ENCODE measurements around the gene KXD1.

KXD1 gene

DNA sequence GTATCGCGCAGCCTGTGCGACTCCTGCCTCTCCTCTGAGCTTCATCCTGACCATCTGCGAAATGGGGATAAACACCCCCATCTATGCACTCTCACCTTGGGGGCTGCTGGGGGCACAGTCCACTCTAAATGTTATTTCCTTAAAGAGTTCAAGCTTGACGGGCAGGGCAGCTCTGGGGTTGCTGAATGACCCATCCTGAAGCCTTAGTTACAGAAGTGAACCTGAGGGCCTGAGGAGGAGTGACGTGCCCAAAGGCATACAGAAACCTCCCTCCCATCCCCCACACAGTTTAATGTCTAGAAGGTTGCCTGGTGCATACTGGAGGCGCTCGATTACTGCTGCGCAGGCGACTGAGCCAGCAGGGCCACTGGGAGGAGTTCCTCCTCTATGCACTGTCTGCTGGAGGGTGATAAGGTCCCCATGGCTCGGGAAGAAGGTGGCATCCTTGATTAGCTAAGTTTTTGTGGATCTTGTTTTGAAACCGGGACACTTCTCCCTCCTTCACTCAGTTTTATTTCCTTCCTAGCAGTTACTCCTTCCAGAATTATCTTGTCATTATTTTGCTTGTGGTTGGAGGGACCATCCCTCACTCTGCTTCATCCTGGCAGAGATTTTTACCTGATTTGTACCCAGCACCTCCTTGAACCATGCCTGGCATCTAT lies 13.7 kb upstream of the KXD1 start:
- H3K4me3 ChIP-seq (ENCODE audit: low read depth, low read length) = peak overlapping the region; percentile 51
- TF ChIP-seq, protein P1, sequence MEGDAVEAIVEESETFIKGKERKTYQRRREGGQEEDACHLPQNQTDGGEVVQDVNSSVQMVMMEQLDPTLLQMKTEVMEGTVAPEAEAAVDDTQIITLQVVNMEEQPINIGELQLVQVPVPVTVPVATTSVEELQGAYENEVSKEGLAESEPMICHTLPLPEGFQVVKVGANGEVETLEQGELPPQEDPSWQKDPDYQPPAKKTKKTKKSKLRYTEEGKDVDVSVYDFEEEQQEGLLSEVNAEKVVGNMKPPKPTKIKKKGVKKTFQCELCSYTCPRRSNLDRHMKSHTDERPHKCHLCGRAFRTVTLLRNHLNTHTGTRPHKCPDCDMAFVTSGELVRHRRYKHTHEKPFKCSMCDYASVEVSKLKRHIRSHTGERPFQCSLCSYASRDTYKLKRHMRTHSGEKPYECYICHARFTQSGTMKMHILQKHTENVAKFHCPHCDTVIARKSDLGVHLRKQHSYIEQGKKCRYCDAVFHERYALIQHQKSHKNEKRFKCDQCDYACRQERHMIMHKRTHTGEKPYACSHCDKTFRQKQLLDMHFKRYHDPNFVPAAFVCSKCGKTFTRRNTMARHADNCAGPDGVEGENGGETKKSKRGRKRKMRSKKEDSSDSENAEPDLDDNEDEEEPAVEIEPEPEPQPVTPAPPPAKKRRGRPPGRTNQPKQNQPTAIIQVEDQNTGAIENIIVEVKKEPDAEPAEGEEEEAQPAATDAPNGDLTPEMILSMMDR (IDR thresholded peaks at IDR 0.05; ENCODE audit: low read depth, low read length) = no peak

DNA sequence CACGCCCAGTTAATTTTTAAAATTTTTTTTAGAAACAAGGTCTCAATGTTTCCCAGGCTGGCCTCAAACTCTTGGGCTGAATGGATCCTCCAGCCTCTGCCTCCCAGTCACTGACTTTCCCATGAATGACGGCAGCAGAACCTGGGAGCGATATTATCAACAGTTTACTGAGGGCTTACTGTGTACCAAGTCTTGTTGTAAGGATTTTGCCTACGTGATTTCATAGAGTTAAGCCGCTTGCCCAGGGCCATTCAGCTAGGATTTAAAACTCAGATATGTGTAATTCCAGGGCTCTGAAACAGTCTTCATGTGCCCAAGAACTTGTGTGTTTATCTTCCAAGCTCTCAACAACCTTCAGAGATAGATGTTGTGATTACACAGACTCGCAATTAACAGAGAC lies 6.0 kb upstream of the KXD1 start:
- no peak overlapping the region for H3K4me3 ChIP-seq (ENCODE audit: low read depth, low read length)
- TF ChIP-seq, protein P1 (IDR thresholded peaks at IDR 0.05; ENCODE audit: low read depth, low read length) = no peak

DNA sequence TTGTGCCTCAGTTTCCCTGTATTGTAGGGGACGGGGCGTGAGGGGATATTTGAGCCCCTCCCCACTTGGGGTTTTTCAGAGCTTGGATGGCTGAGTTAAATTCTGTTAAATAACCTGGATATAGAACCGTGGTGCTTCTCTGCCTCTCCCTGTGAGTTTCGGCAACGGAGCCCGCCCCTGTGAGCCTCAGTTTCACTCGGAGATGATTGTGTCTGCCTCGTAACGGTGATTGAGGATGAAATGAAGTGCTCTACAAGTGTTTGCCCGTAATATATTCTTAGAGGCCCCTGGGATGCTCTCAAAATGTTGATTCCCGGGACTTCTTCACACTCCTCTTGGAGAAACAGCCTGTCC lies 509 bp downstream of the KXD1 start:
- TF ChIP-seq, protein P1 (IDR thresholded peaks at IDR 0.05; ENCODE audit: low read depth, low read length) = no peak
- peak overlapping the region; percentile 99 for H3K4me3 ChIP-seq (ENCODE audit: low read depth, low read length)

DNA sequence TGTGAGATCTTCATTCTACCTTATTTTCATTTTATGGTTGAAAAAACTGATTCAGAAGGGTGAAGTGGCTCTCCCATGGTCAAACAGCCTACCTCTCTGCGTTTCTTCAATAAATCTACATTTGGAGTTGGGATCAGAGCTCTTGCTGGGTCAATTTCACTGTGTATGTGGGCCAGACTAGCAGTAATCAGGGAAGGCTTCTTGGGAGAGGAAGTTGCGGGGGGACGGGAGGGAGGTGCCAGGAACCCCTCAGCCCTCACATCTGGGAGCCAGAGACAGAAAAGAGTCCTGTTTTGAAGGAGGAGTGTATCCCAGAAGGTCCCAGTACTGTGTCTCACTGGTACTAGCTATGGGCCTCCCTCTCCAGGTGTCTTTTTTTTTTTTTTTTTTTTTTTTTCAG lies 934 bp downstream of the KXD1 start:
- TF ChIP-seq, protein P1 (IDR thresholded peaks at IDR 0.05; ENCODE audit: low read depth, low read length) = no peak
- peak overlapping the region; percentile 99 for H3K4me3 ChIP-seq (ENCODE audit: low read depth, low read length)

DNA sequence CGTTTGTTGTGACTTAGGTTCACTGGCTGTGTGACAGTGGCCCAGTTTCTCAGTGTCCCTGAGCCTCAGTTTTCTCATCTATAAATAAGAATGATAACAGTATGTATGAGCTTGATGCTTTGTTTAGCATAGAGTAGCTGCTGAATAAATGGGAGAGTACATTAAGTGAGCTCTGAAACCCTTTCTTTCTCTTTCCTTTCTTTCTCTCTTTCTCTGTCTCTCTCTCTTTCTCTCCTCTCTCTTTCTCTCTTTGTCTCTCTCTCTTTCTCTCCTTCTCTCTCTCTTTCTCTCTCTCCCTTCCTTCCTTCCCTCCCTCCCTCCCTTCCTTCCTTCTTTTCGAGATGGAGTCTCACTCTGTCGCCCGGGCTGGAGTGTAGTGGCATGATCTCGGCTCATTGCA lies 2.0 kb downstream of the KXD1 start:
- TF ChIP-seq, protein P1 (IDR thresholded peaks at IDR 0.05; ENCODE audit: low read depth, low read length) = no peak
- no peak overlapping the region for H3K4me3 ChIP-seq (ENCODE audit: low read depth, low read length)

DNA sequence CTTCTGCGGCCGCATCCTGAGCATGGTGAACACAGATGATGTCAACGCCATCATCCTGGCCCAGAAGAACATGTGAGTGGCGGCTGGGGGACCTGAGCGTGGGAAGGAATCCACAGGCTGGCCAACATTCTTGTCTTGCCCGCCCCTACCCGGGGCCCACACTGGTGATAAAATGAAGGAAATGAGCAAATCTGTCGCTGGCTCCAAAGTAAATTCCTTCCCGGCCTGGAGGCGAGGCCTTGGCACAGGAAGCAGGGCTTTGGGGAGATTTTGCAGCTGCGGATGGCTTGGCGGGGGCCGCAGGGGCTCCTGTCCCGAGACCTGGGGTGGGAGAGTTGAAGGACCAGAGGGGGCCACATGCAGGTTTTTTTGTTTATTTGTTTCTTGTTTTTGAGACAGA lies 4.4 kb downstream of the KXD1 start:
- TF ChIP-seq, protein P1 (IDR thresholded peaks at IDR 0.05; ENCODE audit: low read depth, low read length) = no peak
- H3K4me3 ChIP-seq (ENCODE audit: low read depth, low read length) = no peak overlapping the region

DNA sequence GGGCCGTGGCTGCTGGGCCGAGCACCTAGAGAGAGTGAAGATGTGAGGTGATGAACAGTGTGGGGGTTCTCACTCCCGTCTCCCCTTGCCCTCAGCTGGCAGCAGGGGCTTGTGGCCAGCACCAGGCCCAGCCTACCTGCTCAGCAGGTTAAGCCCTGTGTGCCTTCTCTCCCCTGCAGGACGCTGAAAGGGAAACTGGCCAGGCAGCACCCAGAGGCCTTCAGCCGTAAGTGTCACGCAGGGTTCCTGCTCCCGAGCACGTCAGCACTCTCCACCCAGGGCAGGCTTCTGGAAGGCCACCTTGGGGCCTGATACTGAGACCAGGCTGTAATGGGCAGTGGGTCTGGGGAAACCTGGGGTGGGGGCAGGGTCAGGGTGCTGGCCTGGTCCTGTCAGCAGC lies 9.3 kb downstream of the KXD1 start:
- TF ChIP-seq, protein P1 (IDR thresholded peaks at IDR 0.05; ENCODE audit: low read depth, low read length) = no peak
- H3K4me3 ChIP-seq (ENCODE audit: low read depth, low read length) = no peak overlapping the region

Data from WI38 (cell line).